K562 (cell line): ENCODE measurements around the gene RARG. TPM values are rescaled to one million over a fixed set of nuclear protein-coding genes. Genes with fewer than 3 reads are reported as not detected.

Source experiments
- ADNP ChIP-seq: fragments of 200-800 bp; sonication (Bioruptor generic); IDR thresholded peaks from 2 replicates; pipeline ENCODE4 v1.6.1; 2016; ENCODE audit warnings: missing genetic modification characterization, missing compliant biosample characterization
- BCL6 ChIP-seq: fragments of 250-450 bp; sonication (Bioruptor Pico); IDR thresholded peaks from 2 replicates; pipeline ENCODE4 v1.4.0; 2020
- BRF1 ChIP-seq: IDR thresholded peaks from 3 replicates; pipeline ENCODE4 v1.6.1; 2011; ENCODE audit warnings: borderline replicate concordance, mild to moderate bottlenecking; ENCODE audit not compliant: insufficient read length; ENCODE audit errors: extremely low read depth
- ETV6 ChIP-seq, 3 experiments: fragments of 150-350 bp in 1 of 3; sonication (generic) in 1 of 3; formaldehyde crosslinking in 1 of 3; IDR thresholded peaks; 2 replicates each; pipeline versions ENCODE4 v1.6.1 to v1.8.0; 2014 to 2022; ENCODE audit warnings: borderline replicate concordance in 2 of 3, low read depth in 2 of 3, antibody characterized with exemption in 1 of 3, low read length in 1 of 3, mild to moderate bottlenecking in 1 of 3, missing genetic modification reagents in 1 of 3
- FOXP1 ChIP-seq: sonication (generic); formaldehyde crosslinking; IDR thresholded peaks from 2 replicates; pipeline ENCODE4 v1.8.0; 2022; ENCODE audit warnings: mild to moderate bottlenecking, missing genetic modification reagents
- GABPB1 ChIP-seq: sonication (generic); formaldehyde crosslinking; IDR thresholded peaks from 2 replicates; pipeline ENCODE4 v1.8.0; 2022; ENCODE audit warnings: mild to moderate bottlenecking, missing genetic modification reagents
- GATA2 ChIP-seq: sonication (generic); formaldehyde crosslinking; IDR thresholded peaks from 2 replicates; pipeline ENCODE4 v1.4.0; 2020; ENCODE audit warnings: mild to moderate bottlenecking, missing genetic modification reagents
- HCFC1 ChIP-seq: IDR thresholded peaks from 2 replicates; pipeline ENCODE4 v1.6.1; 2012; ENCODE audit warnings: low read depth, low read length, improper control_type of control experiment
- HSF4 ChIP-seq: fragments of 250-450 bp; sonication (Bioruptor Pico); IDR thresholded peaks from 2 replicates; pipeline ENCODE4 v2.1.2; 2022; ENCODE audit warnings: mild to moderate bottlenecking, moderate library complexity, borderline replicate concordance
- ILF3 ChIP-seq: fragments of 450-650 bp; IDR thresholded peaks from 2 replicates; pipeline ENCODE4 v1.6.1; 2018; ENCODE audit warnings: antibody characterized with exemption, mild to moderate bottlenecking, moderate library complexity, borderline replicate concordance
- ILK ChIP-seq: fragments of 450-650 bp; IDR thresholded peaks from 2 replicates; pipeline ENCODE4 v1.6.1; 2016; ENCODE audit warnings: missing genetic modification characterization, low read depth, mild to moderate bottlenecking, missing compliant biosample characterization, moderate library complexity, borderline replicate concordance
- KLF10 ChIP-seq: fragments of 250-450 bp; sonication (Bioruptor Pico); IDR thresholded peaks from 2 replicates; pipeline ENCODE4 v1.6.1; 2021; ENCODE audit warnings: matching md5 sums
- MAFG ChIP-seq: fragments of 450-650 bp; conservative IDR thresholded peaks from 2 replicates; pipeline ENCODE4 v1.6.1; 2016; ENCODE audit warnings: missing genetic modification characterization, missing compliant biosample characterization
- MYC ChIP-seq, 2 experiments: fragments of 250-450 bp in 1 of 2; sonication (Bioruptor Pico) in 1 of 2; IDR thresholded peaks; 2 replicates each; pipeline versions ENCODE4 v1.5.1 to v1.6.1; 2012 to 2021; ENCODE audit warnings: low read depth in 2 of 2, borderline replicate concordance in 1 of 2, improper control_type of control experiment in 1 of 2, low read length in 1 of 2, mild to moderate bottlenecking in 1 of 2, moderate library complexity in 1 of 2
- POLR2A ChIP-seq: fragments of 450-650 bp; conservative IDR thresholded peaks from 2 replicates; pipeline ENCODE4 v1.6.1; 2016
- POLR2AphosphoS2 ChIP-seq: IDR thresholded peaks from 2 replicates; pipeline ENCODE4 v1.6.1; 2012; ENCODE audit warnings: low read length, improper control_type of control experiment
- RAD51 ChIP-seq: fragments of 450-650 bp; IDR thresholded peaks from 2 replicates; pipeline ENCODE4 v1.7.1; 2016; ENCODE audit warnings: low read depth, mild to moderate bottlenecking, borderline replicate concordance
- RNF2 ChIP-seq: sonication (generic); IDR thresholded peaks from 2 replicates; pipeline ENCODE4 v1.6.1; 2016
- SETDB1 ChIP-seq: IDR thresholded peaks from one replicate; pipeline ENCODE4 v1.6.1; 2012; ENCODE audit warnings: low read length, control low read depth, inconsistent platforms
- SP1 ChIP-seq: sonication (generic); formaldehyde crosslinking; IDR thresholded peaks from 2 replicates; pipeline ENCODE4 v1.8.1; 2022; ENCODE audit warnings: mild to moderate bottlenecking, missing genetic modification reagents
- SREBF1 ChIP-seq: fragments of 150-350 bp; IDR thresholded peaks from 2 replicates; pipeline ENCODE4 v1.6.1; 2014; ENCODE audit warnings: antibody characterized with exemption, low read depth, low read length, borderline replicate concordance
- ZNF133 ChIP-seq: fragments of 250-450 bp; sonication (Bioruptor Pico); IDR thresholded peaks from 2 replicates; pipeline ENCODE4 v1.4.0; 2020; ENCODE audit warnings: mild to moderate bottlenecking
- ZNF212 ChIP-seq: fragments of 450-650 bp; formaldehyde crosslinking; IDR thresholded peaks from 2 replicates; pipeline ENCODE4 v1.4.0; 2020; ENCODE audit warnings: mild to moderate bottlenecking
- ZNF695 ChIP-seq: fragments of 450-650 bp; formaldehyde crosslinking; IDR thresholded peaks from 2 replicates; pipeline ENCODE4 v1.4.0; 2020; ENCODE audit warnings: mild to moderate bottlenecking, moderate library complexity
- polyA plus RNA-seq, 8 experiments: library from polyadenylated mRNA; depleted of rRNA in 4 of 8; stranded (reverse) in 5 of 8; unstranded in 3 of 8; fragments of >200 nt; fragmentation: Nextera tagmentation in 2 of 8; fragmentation: Illumina TruSeq in 1 of 8; extraction: Ambion mirVana in 2 of 8; extraction: Trizol in 1 of 8; gene quantifications; 2 replicates each; pipeline versions ENCODE4 v1.2.1 to v1.2.3, GENCODE V29; 2011 to 2014; ENCODE audit warnings: inconsistent platforms in 1 of 8, missing spikeins in 1 of 8
- total RNA-seq, 7 experiments: library from RNA; depleted of rRNA in 6 of 7; stranded (reverse); fragments of >200 nt in 6 of 7; fragmentation: Illumina TruSeq in 2 of 7; extraction: Trizol in 2 of 7; gene quantifications; 2 replicates each; pipeline versions ENCODE4 v1.2.1 to v1.2.3, GENCODE V29; 2011 to 2021; ENCODE audit warnings: low replicate concordance in 1 of 7
- TF ChIP-seq, protein P1 (sequence below): fragments of 450-650 bp; formaldehyde crosslinking; IDR thresholded peaks from 2 replicates; pipeline ENCODE4 v1.4.0; 2022; ENCODE audit warnings: missing genetic modification characterization
- TF ChIP-seq, protein P2 (sequence below): fragments of 250-450 bp; sonication (Bioruptor Pico); IDR thresholded peaks from 2 replicates; pipeline ENCODE4 v1.8.0; 2022; ENCODE audit warnings: moderate library complexity, mild to moderate bottlenecking, inconsistent platforms
- TF ChIP-seq, protein P3 (sequence below): fragments of 450-650 bp; IDR thresholded peaks from 2 replicates; pipeline ENCODE4 v1.6.1; 2017; ENCODE audit warnings: mild to moderate bottlenecking, moderate library complexity

RARG gene
- total and polyA plus RNA-seq, 9 of the 15 experiments (the other 6 are each of a cell fraction or from before 2014, with no cell fraction given) = 0.18 to 7.6 (median 3.8) TPM

DNA sequence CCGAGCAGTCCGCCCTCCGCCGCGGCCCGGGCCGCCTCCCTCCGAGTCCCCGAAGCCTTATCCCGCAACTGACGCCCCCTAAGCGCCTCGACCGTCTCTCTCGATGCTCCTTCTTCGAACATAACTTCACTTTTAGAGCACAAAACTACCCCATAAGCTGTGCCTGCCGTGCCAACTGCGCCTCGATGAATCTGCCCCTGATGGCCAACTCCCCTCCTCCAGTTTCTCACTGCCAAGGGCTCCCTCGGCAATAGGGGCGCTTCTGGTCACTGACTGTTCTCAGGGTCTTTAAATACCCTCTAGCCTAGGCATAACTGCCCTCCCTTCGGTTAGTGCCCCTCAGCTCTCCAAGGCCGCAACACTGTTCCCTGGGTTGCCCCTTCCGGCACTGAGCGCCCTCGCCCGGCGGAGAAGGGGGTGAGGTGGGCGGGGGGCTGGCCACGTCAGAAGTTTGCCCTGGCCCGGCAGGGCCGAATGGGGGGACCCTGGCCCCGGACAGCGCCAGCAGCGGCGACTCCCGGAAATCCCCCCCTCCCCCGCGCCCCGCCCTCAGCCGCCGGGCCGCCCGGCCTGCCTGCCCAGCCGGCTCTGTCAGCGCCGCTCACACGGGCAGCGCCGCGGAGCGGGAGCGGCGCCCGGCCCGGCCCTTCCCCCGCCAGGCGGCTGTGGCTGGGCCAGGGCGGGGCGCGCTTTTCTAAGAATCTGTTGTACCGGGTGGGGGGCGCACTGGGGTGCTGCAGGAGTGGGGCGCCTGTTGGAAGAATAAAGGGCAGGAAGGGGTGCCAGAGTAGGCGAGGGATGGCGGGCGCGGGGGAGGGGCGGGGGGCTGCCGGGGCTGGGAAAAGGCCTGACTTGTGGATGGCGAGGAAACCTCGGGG, 10.6 kb downstream of the RARG start (continued):
- peak; percentile 74; the same call in 1 of the 2 replicates for TF ChIP-seq SP1
- no peak for TF ChIP-seq GATA2 (CRISPR knock-in tag)
- no peak for TF ChIP-seq RAD51
- no peak for TF ChIP-seq ADNP (tag)
- 0 out of 2 replicates have a peak, but pooled peaks have one; percentile 30 for TF ChIP-seq FOXP1 (CRISPR knock-in tag)
- no peak for TF ChIP-seq BRF1
- TF ChIP-seq, protein P1, sequence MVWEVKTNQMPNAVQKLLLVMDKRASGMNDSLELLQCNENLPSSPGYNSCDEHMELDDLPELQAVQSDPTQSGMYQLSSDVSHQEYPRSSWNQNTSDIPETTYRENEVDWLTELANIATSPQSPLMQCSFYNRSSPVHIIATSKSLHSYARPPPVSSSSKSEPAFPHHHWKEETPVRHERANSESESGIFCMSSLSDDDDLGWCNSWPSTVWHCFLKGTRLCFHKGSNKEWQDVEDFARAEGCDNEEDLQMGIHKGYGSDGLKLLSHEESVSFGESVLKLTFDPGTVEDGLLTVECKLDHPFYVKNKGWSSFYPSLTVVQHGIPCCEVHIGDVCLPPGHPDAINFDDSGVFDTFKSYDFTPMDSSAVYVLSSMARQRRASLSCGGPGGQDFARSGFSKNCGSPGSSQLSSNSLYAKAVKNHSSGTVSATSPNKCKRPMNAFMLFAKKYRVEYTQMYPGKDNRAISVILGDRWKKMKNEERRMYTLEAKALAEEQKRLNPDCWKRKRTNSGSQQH (CRISPR knock-in tag) = no peak
- TF ChIP-seq MYC (IDR thresholded peaks at IDR 0.05; ENCODE audit: low read depth, low read length) = no peak
- no peak for TF ChIP-seq MYC (CRISPR knock-in tag; IDR thresholded peaks at IDR 0.05; ENCODE audit: borderline replicate concordance, low read depth)
- TF ChIP-seq ILF3 = no peak
- no peak for TF ChIP-seq RNF2
- TF ChIP-seq SREBF1 = no peak
- TF ChIP-seq ETV6 (IDR thresholded peaks at IDR 0.05; ENCODE audit: borderline replicate concordance in 1 of 2, low read depth in 2 of 2, low read length in 1 of 2) = no peak
- no peak for TF ChIP-seq ETV6 (CRISPR knock-in tag; IDR thresholded peaks at IDR 0.05; ENCODE audit: borderline replicate concordance)
- no peak; the same call in 1 of the 2 replicates for TF ChIP-seq GABPB1 (CRISPR knock-in tag)
- TF ChIP-seq, protein P2, sequence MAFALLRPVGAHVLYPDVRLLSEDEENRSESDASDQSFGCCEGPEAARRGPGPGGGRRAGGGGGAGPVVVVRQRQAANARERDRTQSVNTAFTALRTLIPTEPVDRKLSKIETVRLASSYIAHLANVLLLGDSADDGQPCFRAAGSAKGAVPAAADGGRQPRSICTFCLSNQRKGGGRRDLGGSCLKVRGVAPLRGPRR (CRISPR knock-in tag) = no peak
- no peak for TF ChIP-seq KLF10 (CRISPR knock-in tag)
- no peak for TF ChIP-seq ZNF133
- no peak for TF ChIP-seq ZNF695 (CRISPR knock-in tag)
- no peak for TF ChIP-seq SETDB1
- no peak for TF ChIP-seq ZNF212 (CRISPR knock-in tag)
- TF ChIP-seq HCFC1 = no peak; the same call in 1 of the 2 replicates
- TF ChIP-seq MAFG (tag) = no peak
- TF ChIP-seq HSF4 = no peak
- TF ChIP-seq, protein P3, sequence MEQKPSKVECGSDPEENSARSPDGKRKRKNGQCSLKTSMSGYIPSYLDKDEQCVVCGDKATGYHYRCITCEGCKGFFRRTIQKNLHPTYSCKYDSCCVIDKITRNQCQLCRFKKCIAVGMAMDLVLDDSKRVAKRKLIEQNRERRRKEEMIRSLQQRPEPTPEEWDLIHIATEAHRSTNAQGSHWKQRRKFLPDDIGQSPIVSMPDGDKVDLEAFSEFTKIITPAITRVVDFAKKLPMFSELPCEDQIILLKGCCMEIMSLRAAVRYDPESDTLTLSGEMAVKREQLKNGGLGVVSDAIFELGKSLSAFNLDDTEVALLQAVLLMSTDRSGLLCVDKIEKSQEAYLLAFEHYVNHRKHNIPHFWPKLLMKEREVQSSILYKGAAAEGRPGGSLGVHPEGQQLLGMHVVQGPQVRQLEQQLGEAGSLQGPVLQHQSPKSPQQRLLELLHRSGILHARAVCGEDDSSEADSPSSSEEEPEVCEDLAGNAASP = no peak
- peak; percentile 87 for TF ChIP-seq POLR2A
- no peak for TF ChIP-seq ILK (tag)
- no peak for TF ChIP-seq BCL6 (CRISPR knock-in tag)
- TF ChIP-seq POLR2AphosphoS2 = no peak
